ENCODE results near the gene P4HA2. TPM values are rescaled to one million over a fixed set of nuclear protein-coding genes. Genes with fewer than 3 reads are reported as not detected.

Gene P4HA2
- total and polyA plus RNA-seq, 2 of the 8 experiments (the other 6 are each of a cell fraction or from before 2014, with no cell fraction given) = 7.4 to 9.3 TPM

- TF ChIP-seq HDAC6 (IDR thresholded peaks at IDR 0.05; ENCODE audit: low read depth, low read length) (no peak), CTBP2 (IDR thresholded peaks at IDR 0.05; ENCODE audit: borderline replicate concordance, insufficient read depth, insufficient read length, low read length) (no peak), SP1 (IDR thresholded peaks at IDR 0.05; ENCODE audit: low read depth, low read length) (no peak), SAP30 (IDR thresholded peaks at IDR 0.05; ENCODE audit: insufficient read depth, insufficient replicate concordance, low read length) (no peak)
Observed at GRCh38 chr5:132209901-132210545, 17.6 kb downstream of the P4HA2 start (continued).

Data from H1 (cell line).